DMS79 treated with DMSO at 0.1 percent for 48 hours (cell line): Measurements from ENCODE around the gene RALBP1.
"Not testable (repeated sequence)": the region's sequence is repeated elsewhere in the genome, so short reads cannot be mapped to it uniquely, and the experiment has no call there.

Experiments used
- DNase-seq: peaks from one replicate; lab custom pipeline; 2025; lab: John Stamatoyannopoulos, UW

The RALBP1 gene

DNA sequence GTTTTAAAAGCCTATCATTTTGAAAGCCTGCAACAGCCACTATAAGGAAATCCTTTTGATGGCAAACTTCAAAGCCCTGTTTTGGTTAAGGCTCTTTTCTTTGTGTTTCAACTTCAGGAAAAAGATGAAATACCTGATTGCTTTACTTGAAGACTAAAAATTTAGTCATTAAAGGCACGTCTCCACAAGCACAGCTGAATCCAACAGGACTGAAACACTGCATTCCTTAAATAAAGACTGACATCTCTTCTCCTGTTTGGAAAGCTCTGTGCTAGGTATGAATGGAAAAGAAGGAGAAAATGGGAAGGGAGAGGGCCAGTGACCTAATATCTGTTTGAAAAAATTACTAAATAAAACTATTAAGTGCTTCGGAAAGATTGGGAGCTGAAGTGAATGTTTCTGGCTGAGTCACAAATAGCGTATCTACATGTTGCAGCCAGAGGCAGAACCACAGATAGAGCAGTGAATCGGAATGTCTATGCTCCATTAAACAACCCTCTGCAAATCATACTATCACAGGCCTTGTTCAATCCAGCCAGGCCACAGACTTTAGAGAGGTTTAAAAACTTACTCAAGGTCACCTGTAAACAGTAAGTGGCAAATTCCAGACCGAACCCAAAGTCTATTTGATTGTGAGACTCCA, 21.1 kb upstream of the RALBP1 start:
- DNase-seq = no peak

- DNase-seq = no peak
Measured at GRCh38 chr18:9455718-9456511, 19.4 kb upstream of the RALBP1 start.

GRCh38 chr18:9466127-9466526, 9.2 kb upstream of the RALBP1 start:
- DNase-seq = no peak

DNA sequence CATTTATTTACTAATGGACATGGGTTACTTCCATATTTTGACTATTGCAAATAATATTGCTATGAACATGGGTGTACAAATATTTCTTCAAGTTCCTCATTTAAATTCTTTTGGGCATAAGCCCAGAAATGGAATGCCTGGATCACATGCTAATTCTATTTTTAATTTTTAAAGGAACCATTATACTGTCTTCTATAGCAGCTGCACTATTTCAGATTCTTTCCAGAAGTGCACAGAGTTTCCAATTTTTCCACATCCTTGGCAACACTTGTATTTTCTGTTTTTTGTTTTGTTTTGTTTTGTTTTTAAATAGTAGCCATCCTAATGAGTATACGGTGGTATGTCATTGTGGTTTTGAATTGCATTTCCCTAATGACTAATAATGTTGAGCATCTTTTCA, 8.5 kb upstream of the RALBP1 start:
- DNase-seq = no peak

DNA sequence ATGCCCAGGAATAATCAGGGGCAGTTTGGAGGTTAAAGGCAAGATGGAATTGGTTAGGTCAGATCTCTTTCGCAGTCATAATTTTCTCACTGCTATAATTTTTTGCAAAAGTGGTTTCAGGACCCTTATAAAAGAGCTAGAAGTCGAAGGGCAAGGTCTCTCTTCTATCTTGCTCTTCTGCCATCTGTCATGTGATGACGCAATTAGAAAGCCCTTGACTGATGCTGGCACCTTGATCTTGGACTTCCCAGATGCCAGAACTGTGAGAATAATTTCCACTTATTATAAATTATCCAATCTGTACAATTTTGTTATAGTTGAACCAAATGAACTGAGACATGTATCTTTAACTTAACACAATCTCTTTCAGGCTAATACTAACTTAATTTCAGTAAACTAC, 6.3 kb upstream of the RALBP1 start:
- DNase-seq = no peak

- no peak for DNase-seq
Measured at GRCh38 chr18:9469685-9470084, 5.6 kb upstream of the RALBP1 start.

- peak; percentile 46 for DNase-seq
Measured at GRCh38 chr18:9474108-9474982, 968 bp upstream of the RALBP1 start.

DNA sequence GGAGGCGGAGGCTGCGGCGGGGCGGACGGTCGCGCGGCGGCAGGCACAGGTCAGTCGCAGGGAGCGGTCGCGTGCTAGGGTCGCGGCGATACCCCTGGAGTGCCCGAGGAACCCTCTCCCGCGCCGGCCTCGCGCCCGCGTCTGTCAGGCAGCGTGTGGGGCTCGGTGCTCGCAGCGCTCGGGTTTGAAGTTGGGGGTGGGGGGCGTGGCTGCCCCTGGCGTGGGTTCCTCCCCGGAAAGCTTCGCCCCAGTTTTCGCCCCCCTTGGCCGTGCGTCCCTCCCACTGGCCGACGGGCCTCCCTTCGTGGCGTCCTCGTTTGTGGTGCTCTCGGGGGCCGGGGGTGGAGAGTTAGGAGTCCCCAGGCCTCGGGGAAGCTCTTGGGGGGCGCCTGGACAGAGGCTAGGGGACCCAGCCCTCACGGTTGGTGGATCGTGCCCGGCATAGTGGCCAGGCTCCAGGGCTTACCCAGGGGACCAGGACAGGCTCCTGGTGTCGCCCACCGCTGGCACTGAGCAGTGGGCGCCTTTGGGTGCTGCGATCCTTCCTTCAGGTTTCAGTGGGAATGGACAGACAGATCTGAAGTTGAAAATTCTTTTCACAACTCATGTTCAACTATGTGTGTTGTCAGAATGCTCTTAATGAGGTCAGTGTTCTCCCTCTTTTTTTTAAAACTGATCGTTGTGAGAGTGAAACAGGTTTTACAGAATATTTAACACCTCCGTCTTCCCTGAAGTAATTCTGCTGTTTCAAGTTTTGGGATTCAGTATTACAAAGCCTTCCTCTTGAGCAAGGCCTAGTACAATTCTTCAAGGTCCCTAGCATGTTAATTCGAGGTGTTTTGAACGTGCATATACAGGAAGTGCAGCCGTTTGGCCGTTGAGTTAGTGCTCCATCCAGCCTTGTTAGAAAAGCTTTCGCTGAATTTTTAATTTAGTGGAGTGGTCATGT, 604 bp downstream of the RALBP1 start:
- DNase-seq = peak; percentile 32

GRCh38 chr18:9476949-9477348, 1.6 kb downstream of the RALBP1 start:
- DNase-seq = not testable (repeated sequence)

GRCh38 chr18:9477509-9477908, 2.2 kb downstream of the RALBP1 start:
- DNase-seq = no peak

- no peak for DNase-seq
Measured at GRCh38 chr18:9478545-9478944, 3.2 kb downstream of the RALBP1 start.

GRCh38 chr18:9482790-9483189, 7.5 kb downstream of the RALBP1 start:
- DNase-seq = no peak

DNA sequence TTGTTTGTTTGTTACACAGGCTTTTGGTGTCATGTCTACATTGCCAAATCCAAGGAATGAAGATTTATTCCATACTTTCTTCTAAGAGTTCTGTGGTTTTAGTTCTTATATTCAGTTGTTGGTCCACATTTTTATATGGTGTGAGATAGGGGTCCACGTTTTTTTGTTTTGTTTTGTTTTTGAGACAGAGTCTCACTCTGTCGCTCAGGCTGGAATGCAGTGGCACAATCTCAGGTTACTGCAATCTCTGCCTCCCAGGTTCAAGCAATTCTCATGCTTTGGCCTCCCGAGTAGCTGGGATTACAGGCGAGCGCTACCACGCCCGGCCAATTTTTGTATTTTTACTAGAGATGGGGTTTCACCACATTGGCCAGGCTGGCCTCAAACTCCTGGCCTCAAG, 8.2 kb downstream of the RALBP1 start:
- DNase-seq = no peak

GRCh38 chr18:9484856-9485255, 9.5 kb downstream of the RALBP1 start:
- DNase-seq = not testable (repeated sequence)

GRCh38 chr18:9488538-9488937, 13.2 kb downstream of the RALBP1 start:
- DNase-seq = no peak

DNA sequence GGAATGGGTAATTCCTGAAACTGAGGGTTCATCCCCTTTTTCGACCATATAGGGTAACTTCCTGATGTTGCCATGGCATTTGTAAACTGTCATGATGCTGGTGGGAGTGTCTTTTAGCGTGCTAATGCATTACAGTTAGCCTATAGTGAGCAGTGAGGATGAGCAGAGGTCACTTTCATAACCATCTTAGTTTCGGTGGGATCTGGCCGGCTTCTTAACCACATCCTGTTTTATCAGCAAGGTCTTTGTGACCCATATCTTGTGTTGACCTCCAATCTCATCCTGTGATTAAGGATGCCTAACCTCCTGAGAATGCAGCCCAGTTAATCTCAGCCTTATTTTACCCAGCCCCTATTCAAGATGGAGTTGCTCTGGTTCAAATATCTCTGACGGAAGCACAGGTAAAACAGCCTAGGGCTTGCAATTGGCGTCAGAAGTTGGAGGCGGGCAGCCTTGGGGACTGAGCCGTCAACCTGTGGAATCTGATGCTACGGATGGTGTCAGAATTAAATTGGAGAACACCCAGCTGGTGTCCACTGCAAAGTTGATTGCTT, 19.5 kb downstream of the RALBP1 start:
- DNase-seq = no peak

GRCh38 chr18:9495465-9495864, 20.2 kb downstream of the RALBP1 start:
- DNase-seq = no peak

DNA sequence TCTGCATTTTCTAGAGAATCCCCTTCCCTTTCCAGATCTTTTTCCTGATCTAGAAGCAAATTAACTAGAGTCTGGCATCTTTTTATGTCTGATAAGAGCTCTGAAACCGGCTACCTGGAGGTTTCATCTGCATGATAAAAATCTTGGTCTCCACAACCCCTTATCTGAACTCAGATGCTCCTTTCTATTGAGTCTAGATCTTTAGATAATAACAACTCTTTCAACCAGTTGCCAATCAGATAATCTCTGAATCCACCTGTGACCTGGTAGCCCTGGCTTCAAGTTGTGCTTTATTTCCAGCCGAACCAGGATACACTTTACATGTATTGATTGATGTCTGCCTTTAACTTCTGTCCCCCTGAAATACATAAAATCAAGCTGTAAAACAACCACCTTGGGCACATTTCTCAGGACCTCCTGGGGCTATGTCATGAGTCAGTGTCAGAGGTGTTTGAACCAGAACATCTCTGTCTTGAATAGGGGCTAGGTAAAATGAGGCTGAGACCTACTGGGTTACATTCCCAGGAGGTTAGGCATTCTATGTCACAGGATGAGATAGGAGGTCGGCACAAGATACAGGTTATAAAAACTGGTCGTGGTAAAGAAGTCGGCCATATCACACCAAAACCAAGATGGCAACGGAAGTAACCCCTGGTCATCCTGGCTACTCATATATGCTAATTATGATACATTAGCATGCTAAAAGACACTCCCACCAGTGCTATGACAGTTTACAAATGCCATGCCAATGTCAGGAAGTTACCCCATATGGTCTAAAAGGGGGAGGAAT, 20.8 kb downstream of the RALBP1 start:
- DNase-seq = no peak

DNA sequence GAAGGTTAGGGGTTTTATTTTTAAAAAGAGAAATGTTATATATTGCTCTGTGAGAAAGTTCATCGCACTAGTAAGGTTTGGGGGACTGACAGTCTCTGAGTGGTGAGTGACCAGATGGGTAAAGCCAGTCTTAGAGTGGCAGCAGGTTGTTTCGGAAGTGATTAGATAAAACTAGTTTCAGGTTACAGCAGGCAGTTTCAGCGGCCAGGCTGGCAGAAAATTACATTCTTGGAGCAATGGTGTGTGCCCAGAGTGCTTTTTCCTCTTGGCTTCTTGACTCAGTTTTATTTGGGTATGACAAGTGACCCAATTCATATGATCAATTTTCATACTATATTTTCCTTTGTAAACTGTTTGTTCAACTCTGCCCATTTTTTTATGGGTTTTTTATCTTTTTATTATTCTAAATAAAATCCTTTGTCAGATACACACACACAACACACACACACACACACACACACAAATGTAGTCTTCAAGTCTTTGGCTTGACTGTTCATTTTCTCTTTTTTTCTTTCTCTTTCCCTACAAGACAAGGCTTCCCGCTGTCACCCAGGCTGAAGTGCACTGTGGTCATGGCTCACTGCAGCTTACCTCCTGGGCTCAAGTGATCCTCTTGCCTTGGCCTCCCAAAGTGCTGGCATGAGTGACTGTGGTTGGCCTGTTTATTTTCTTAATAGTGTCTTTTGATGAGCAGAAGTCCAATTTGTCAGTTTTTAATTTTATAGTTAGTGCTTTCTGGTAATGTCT, 30.9 kb downstream of the RALBP1 start:
- DNase-seq = peak; percentile 97
